ENCODE results near the gene VASH2.
"Not testable (repeated sequence)": the region's sequence is repeated elsewhere in the genome, so short reads cannot be mapped to it uniquely, and the experiment has no call there.

The VASH2 gene

DNA sequence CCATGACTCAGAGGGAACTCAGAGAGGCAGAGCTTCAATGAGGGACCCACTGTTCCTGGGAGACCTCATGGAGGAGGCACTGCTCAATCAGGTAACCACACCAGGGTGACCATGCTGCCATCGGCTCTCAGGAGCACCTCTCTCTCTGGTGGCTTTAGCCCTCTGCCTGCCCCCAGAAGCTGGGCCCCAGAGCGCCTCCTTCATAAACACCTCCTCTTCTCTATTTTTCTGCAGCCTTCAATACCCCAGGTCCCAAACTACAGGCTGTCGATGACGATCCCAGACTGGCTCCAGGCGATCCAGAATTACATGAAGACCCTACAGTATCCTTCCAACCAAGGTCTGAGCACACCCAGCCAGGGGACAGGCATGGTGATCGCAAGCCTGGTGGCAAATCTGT, 10.6 kb downstream of the VASH2 start:
- H3K4me3 ChIP-seq (ENCODE audit: insufficient read depth, low read length, poor library complexity, severe bottlenecking): no peak overlapping the region
- no peaks in the 10 kb centered on the region for H4K20me1 ChIP-seq (ENCODE audit: low read depth, low read length)
- H2AFZ ChIP-seq (ENCODE audit: low read depth, low read length, severe bottlenecking): no peak overlapping the region
- no peaks in the 10 kb centered on the region for H3K9me3 ChIP-seq (ENCODE audit: insufficient read depth, low read length)
- H3K27me3 ChIP-seq (ENCODE audit: low read length): no peaks in the 10 kb centered on the region
- H3K27ac ChIP-seq (ENCODE audit: low read depth, low read length): no peak overlapping the region
- H3K9ac ChIP-seq (ENCODE audit: low read length): no peak overlapping the region
- H3F3A ChIP-seq (ENCODE audit: insufficient read depth): no peaks in the 10 kb centered on the region
- no peaks in the 10 kb centered on the region for H3K79me2 ChIP-seq (ENCODE audit: insufficient read depth, low read length)
- H3K9me2 ChIP-seq (replicated peaks; ENCODE audit: insufficient read depth, low read length): no peaks in the 10 kb centered on the region
- TF ChIP-seq EZH2phosphoT487 (conservative IDR thresholded peaks at IDR 0.05; ENCODE audit: low read length): no peak
- TF ChIP-seq, protein P1, sequence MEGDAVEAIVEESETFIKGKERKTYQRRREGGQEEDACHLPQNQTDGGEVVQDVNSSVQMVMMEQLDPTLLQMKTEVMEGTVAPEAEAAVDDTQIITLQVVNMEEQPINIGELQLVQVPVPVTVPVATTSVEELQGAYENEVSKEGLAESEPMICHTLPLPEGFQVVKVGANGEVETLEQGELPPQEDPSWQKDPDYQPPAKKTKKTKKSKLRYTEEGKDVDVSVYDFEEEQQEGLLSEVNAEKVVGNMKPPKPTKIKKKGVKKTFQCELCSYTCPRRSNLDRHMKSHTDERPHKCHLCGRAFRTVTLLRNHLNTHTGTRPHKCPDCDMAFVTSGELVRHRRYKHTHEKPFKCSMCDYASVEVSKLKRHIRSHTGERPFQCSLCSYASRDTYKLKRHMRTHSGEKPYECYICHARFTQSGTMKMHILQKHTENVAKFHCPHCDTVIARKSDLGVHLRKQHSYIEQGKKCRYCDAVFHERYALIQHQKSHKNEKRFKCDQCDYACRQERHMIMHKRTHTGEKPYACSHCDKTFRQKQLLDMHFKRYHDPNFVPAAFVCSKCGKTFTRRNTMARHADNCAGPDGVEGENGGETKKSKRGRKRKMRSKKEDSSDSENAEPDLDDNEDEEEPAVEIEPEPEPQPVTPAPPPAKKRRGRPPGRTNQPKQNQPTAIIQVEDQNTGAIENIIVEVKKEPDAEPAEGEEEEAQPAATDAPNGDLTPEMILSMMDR (IDR thresholded peaks at IDR 0.05; ENCODE audit: insufficient read depth, low read length, poor library complexity, severe bottlenecking): no peak
- H3K36me3 ChIP-seq (ENCODE audit: low read length): no peaks in the 10 kb centered on the region
- H3K4me2 ChIP-seq (ENCODE audit: low read depth, low read length, poor library complexity, severe bottlenecking): no peak overlapping the region

DNA sequence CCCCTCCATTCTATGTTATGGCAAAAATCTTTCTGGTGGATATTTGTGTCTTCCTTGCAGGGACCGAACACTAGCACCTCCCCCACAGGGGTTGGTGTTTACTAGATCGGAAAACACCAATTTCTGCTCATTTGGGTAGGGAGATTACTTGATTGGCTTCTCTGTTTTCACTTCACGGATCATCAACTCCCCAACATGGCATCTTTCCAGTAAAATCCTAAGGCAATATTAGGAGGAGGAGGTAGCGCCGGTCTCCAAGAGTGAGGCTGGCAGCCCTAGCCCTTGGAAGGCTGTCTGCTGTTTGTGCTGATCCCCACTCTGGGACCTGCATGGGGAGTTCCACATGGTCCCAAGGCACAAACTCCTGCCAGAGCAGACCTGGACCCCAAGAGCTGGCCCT, 12.2 kb downstream of the VASH2 start:
- no peak overlapping the region for H3K4me2 ChIP-seq (ENCODE audit: low read depth, low read length, poor library complexity, severe bottlenecking)
- no peaks in the 10 kb centered on the region for H3K36me3 ChIP-seq (ENCODE audit: low read length)
- H3K27me3 ChIP-seq (ENCODE audit: low read length): no peaks in the 10 kb centered on the region
- H4K20me1 ChIP-seq (ENCODE audit: low read depth, low read length): no peaks in the 10 kb centered on the region
- TF ChIP-seq, protein P1 (IDR thresholded peaks at IDR 0.05; ENCODE audit: insufficient read depth, low read length, poor library complexity, severe bottlenecking): no peak
- no peak for TF ChIP-seq EZH2phosphoT487 (conservative IDR thresholded peaks at IDR 0.05; ENCODE audit: low read length)
- no peak overlapping the region for H3K27ac ChIP-seq (ENCODE audit: low read depth, low read length)
- H3F3A ChIP-seq (ENCODE audit: insufficient read depth): no peaks in the 10 kb centered on the region
- H3K9me2 ChIP-seq (replicated peaks; ENCODE audit: insufficient read depth, low read length): no peaks in the 10 kb centered on the region
- H3K79me2 ChIP-seq (ENCODE audit: insufficient read depth, low read length): no peaks in the 10 kb centered on the region
- H2AFZ ChIP-seq (ENCODE audit: low read depth, low read length, severe bottlenecking): no peak overlapping the region
- H3K9me3 ChIP-seq (ENCODE audit: insufficient read depth, low read length): no peaks in the 10 kb centered on the region
- no peak overlapping the region for H3K9ac ChIP-seq (ENCODE audit: low read length)
- no peak overlapping the region for H3K4me3 ChIP-seq (ENCODE audit: insufficient read depth, low read length, poor library complexity, severe bottlenecking)

DNA sequence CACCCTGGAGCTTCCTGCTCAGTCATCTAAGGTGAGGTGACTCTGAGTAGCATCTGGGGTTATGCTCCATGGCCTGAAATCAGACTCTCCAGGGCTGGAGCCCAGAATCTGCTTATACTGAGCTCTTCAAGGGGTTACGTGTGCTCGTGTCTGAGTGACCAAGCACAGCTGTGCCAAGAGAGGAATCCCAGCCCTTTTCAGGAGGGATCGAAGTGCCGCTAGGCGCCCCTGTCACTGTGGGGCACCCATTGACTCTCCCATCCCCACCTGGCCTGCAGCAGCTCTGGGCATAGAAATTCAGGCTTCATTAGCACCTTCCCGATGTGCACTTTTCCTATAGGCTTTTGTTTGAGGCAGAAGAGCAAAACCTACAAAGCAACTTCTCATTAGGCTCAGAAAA, 13.8 kb downstream of the VASH2 start:
- Histone ChIP-seq H3K9me2 (replicated peaks; ENCODE audit: insufficient read depth, low read length) (no peaks in the 10 kb centered on the region), H4K20me1 (ENCODE audit: low read depth, low read length) (no peaks in the 10 kb centered on the region), H3K27ac (ENCODE audit: low read depth, low read length) (no peak overlapping the region), H3F3A (ENCODE audit: insufficient read depth) (no peaks in the 10 kb centered on the region), H3K4me3 (ENCODE audit: insufficient read depth, low read length, poor library complexity, severe bottlenecking) (no peak overlapping the region), H3K9ac (ENCODE audit: low read length) (no peak overlapping the region), H3K9me3 (ENCODE audit: insufficient read depth, low read length) (no peaks in the 10 kb centered on the region), H3K4me2 (ENCODE audit: low read depth, low read length, poor library complexity, severe bottlenecking) (no peak overlapping the region), H2AFZ (ENCODE audit: low read depth, low read length, severe bottlenecking) (no peak overlapping the region), H3K36me3 (ENCODE audit: low read length) (no peaks in the 10 kb centered on the region), H3K79me2 (ENCODE audit: insufficient read depth, low read length) (no peaks in the 10 kb centered on the region), H3K27me3 (ENCODE audit: low read length) (no peaks in the 10 kb centered on the region)
- TF ChIP-seq, protein P1 (IDR thresholded peaks at IDR 0.05; ENCODE audit: insufficient read depth, low read length, poor library complexity, severe bottlenecking): no peak
- no peak for TF ChIP-seq EZH2phosphoT487 (conservative IDR thresholded peaks at IDR 0.05; ENCODE audit: low read length)

DNA sequence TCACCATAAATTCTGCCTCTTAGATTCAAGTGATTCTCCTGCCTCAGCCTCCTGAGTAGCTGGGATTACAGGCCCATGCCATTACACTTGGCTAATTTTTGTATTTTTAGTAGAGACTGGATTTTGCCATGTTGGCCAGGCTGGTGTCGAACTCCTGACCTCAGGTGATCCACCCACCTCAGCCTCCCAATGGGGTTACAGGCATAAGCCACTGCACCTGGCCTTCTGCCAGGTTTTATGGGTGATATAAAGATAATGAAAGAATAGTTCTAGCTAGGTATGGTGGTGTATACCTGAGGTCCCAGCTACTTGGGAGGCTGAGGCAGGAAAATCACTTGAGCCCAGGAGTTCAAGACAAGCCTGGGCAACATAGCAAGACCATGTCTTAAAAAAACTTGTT, 14.7 kb downstream of the VASH2 start:
- not testable (repeated sequence) for H3K9ac ChIP-seq (ENCODE audit: low read length); H2AFZ ChIP-seq (ENCODE audit: low read depth, low read length, severe bottlenecking); H3F3A ChIP-seq (ENCODE audit: insufficient read depth); H3K9me2 ChIP-seq (replicated peaks; ENCODE audit: insufficient read depth, low read length); H3K27me3 ChIP-seq (ENCODE audit: low read length); H3K79me2 ChIP-seq (ENCODE audit: insufficient read depth, low read length); H3K9me3 ChIP-seq (ENCODE audit: insufficient read depth, low read length); H3K4me2 ChIP-seq (ENCODE audit: low read depth, low read length, poor library complexity, severe bottlenecking); H4K20me1 ChIP-seq (ENCODE audit: low read depth, low read length); H3K27ac ChIP-seq (ENCODE audit: low read depth, low read length); H3K4me3 ChIP-seq (ENCODE audit: insufficient read depth, low read length, poor library complexity, severe bottlenecking); H3K36me3 ChIP-seq (ENCODE audit: low read length)
